HG02973 (cell line): ENCODE measurements around the gene NAA30.

Experiments used
- ATAC-seq: cut with Tn5 transposase; IDR thresholded peaks from one replicate; pipeline ENCODE4 v1.9.1; 2021; ENCODE audit warnings: moderate library complexity; ENCODE audit not compliant: unreplicated experiment

The NAA30 gene

DNA sequence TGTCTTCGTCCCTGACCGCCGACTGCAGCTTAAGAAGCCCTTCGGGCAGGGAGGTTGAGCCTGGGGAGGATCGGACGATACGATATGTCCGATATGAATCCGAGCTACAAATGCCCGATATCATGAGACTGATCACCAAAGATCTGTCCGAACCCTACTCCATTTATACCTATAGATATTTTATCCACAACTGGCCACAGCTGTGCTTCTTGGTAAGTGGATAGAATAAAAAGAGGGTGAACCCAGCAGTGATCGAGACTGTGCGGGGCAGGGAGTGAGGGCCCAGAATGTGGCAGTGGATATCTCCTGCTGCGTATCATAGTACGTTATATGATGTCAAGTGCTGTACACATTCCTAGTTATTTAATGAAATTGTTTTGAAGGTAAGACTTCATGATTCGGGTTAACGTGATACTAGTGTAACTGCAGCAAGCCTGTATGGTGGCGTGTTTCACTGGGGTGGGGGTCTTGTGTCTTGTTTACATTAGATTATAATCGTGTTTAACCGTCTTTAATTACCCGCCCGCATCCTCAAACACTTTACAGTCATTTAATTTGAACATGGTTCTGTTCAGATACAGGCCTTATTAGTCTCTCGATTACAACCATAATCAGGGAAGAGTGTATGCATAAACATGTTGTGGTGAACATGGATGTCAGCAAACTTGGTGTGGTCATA lies 1.3 kb downstream of the NAA30 start:
- no peak for ATAC-seq

DNA sequence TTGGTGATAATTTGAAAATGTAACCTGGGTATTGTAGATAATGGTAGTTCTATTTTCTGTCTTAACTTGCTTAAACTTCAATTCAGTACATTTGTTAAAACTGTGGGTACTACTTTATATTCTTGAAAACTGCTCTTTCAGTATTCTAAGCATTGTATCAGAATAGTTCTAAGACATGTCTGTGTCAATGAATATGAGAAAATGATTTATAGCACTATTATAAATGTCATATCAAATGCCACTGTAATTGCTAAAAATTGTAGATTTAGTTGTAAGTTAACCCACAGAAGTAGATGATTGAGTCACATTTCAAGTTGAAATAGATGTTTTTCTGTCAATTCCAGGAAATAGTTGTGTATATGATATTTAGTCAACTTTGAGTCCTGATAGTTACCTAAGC lies 2.4 kb downstream of the NAA30 start:
- no peak for ATAC-seq

DNA sequence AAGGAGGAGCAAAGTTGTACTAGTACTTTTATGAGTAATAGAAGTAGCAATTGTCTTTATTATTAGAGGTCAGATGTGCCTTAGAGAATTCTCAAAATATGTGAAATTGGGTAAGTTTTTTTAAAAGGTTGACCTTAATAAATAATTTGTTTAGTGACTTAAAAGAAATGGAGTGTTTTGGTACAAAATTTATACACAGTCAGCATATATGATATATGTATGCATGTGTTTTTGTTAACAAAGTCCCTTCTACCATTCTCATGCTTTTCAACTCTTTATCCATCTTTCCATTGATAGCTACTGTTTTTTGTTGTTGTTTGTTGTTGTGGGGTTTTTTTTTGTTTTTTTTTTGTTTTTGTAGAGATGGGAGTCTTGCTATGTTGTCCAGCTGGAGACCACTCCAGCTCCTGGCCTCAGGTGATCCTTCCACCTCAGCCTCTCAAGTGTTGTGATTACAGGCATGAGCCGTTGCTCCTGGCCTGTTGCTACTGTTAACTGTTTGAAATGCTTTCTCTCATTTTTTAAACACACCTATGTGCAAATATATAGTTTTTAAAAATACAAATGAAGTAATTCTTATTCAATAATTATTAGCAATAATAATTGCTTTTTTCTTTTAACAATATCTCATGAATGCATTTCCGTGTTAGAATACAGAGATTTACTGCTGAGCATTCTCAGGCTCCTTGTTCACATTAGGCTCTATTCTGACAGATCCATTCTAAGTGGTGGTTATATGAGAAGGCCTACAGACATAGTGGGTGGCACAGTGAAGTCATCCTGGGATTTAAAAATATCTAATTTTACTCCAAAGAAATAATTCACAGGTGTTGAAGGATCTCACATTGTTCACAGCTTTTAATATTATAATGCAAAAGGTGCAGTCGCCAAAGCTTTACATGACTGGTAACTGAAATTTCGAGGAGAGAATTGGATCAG lies 10.4 kb downstream of the NAA30 start:
- ATAC-seq = no peak

DNA sequence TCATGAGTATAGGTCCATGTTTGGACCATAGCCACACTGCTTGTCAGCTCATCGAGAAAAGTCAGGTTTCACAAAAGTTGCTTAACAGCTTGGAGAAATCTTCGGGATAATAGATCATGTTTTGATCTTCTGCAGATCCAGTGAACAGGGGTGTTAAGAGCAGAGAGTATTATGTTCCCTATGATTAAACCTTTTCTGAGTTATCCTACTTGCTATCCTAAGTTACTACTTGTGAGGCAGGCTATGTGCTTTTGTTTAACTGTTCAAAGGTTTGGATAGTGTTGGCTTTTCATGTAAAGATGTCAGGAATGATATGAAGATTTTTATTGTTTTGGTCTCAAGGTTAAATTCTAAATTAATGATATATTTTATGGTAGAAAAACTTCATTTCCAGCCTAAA lies 11.1 kb downstream of the NAA30 start:
- no peak for ATAC-seq

DNA sequence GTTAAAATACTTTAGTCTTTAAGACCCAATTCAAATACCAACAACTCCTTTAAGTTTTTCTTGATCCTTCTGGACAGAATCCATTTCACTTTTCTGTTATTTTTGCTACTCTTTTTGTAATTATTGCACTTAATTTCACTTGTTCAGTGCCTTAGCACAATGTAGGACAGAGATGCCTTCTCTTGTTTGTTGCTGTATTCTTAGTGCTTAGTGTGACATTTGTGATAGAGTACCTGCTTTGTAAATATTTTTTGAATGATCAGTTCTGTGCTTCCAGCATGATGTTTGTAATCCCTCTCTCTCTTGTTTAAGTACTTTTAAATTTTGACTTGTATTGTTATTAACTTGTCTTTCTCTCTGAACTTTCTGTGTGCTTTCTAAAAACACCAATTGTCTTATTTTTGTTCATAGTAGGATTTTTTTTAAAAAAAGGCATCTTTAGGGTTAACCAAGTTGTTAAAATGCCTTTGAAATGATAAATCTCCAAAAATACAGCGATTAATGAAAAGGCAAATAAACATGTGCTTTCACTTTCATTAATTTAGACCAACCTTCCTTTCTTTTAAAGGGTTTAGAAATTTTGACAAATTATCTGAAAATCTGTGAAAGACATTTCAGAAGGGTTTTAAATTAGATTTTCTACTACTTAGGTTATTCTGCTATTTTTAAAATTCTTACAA lies 11.9 kb downstream of the NAA30 start:
- no peak for ATAC-seq

DNA sequence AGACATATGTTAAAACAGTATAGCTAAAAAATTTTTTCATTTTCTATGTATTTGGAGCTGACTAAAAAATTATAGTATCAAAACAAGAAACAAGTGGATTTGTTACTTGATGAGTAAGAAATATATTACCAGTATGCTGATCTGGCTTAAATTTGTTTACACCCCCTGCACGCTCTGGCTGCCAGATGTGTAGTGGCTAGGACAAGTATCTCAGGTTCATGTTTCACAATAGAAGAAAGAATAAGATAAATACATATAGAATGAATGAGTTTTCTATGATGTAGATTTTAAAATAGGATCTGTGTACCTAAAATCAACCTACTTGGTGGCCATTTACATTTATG lies 13.1 kb downstream of the NAA30 start:
- no peak for ATAC-seq

DNA sequence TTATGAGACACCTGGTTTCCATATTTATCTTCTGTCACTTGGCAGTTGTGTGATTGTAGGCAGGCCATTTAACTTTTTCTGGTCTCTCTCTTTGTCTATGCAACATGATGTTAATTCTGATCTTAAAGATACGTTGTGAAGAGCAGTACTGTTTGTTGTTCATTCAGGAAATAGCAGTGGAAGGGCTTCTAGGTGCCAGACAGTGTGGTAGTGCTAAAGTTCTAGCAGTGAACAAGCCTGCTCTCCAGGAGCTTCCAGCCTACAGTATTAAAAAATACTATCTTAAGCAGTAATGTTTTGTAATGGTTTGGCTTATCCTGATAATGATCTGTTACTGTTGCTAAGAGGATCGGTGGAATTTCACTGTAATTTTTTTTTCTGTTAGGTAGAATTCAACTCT lies 15.2 kb downstream of the NAA30 start:
- no peak for ATAC-seq

DNA sequence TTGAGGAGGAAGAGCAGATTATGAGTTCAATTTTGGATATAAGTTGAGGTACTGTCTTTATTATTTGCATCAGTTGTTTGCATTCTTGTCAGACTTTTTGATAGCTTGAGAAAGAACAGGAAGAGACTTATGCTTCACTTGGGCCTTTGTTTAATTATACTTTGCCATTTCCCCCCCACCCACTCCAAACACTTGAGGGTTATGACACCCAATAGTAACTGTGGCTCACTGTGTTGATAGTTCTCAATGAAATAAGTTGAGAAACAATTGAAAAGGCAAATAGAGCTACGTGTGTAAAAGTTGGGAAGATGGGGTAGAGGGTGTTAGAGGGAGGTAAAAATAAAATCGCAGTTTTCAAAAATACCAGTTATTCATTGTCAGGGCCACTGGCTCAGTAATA lies 17.7 kb downstream of the NAA30 start:
- ATAC-seq = no peak

DNA sequence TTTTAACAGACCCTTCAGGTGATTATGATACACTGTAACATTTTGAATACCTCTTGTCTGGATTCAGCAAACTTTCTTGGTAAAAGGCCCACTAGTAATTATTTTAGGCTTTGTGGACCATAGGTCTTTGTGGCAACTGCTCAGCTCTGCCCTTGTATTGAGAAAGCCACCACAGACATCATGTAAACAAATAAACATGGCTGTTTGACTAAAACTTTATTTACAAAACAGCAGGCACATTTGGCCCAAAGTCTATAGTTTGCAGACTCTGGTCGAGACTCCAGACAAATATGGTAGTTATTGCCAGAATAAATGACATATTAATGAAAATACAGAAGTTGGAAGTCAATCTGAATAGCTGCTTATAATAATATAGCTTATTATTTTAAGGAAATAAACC lies 18.2 kb downstream of the NAA30 start:
- ATAC-seq = no peak

DNA sequence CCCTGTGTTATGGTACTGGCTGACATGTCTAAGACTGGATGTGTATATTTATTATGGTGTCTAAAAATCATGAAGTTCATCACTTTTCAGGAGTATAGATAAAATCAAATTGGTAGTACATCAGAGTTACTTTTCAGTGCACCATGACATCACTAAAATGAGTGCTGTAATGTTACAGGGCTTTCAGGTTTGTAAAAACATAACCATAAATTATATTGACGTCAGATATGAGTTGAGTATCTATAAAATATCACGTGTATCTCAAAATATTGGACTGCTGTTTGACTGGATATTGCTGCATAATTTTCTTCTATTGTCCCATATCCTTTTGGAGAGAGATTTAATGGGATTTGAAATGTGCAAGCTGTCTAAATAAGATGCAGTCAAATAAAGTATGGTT lies 22.0 kb downstream of the NAA30 start:
- ATAC-seq = no peak

DNA sequence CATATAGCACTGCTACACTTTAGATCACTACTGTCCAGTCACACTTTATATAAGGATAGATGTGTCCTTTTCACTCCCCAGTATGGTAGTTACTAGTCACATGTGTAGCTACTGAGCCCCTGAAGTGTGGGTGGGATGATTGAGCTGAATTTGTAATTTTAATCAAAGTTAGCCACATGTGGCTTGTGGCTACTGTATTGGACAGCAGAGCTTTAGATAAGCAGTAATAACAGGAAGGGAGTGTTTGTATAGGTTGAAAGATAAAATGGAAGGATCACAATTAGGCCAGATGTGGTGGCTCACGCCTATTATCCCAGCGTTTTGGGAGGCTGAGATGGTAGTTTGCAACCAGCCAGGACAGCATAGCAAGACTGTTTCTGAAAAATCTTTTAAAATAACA lies 23.5 kb downstream of the NAA30 start:
- no peak for ATAC-seq

DNA sequence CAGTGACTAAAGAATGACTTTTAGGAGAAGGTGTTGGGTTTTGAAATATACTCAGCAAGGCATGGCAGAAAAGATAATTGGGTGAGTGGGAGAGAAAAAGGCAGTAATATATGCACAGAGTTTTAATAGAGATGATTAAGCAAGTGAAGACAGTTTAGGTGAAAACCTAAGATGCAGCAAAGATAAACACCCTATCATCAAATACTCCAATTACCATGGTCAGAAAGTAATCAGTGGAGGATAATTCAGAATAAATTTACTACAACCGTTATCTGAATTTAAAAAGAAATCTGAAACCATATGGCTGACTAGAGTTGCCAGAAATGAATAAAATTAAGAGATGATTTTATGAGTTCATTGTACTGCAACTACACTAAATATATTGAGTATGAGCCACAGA lies 26.8 kb downstream of the NAA30 start:
- no peak for ATAC-seq

DNA sequence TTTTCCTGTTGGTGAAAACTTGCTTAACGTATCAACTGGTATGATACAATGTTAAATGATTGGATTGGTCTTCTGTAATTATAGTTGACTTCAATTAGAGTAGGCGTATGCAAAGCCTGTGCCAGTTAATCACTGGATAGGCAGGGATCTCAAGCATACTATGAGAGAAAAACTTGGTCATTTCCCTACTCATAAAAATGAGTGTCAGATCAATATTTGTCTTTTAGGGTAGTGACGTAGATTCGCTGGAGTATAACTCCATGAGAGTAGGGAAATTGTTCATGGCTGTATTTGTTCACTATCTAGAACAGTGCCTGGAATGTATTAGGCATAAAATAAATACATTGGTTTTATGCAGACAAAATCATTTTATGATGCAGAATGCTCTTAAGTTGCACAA lies 28.6 kb downstream of the NAA30 start:
- ATAC-seq = no peak

DNA sequence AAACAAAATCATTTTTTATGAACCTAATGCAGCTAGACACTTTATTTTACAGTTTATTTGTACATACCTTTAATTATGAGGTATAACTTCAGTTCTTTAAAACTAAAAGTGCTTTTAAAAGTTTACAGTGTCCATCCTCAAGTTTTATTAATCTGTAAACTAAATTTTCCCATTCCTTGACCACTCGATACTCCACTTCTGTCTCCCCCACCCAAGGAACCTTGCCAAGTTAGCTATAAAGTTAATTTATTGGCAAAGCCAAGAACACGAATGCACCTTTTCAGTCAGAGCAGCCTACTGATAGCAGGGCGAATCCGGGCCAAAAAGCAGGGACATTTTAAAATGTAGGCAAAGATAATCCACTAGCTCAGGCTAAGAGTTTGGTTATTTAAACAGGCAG lies 29.6 kb downstream of the NAA30 start:
- ATAC-seq = no peak

DNA sequence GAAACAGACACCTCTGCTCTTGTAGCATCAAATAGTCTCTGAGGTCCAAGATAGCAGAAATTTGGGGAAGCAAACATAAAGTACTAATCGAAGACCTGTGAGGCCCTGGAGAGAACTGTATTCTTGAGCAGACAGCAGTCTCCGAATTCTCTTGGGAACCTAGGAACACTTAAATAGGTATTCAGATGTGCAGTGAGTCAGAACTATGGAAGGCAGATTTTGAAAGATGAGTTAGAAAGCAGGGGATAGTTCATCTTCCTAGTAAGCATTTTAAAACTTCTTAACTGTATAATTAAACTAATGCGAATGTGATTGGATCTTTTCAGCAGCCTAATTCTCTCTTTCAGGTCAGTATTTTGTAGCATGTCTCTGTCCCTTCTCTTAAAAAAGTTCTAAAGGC lies 30.6 kb downstream of the NAA30 start:
- no peak for ATAC-seq

DNA sequence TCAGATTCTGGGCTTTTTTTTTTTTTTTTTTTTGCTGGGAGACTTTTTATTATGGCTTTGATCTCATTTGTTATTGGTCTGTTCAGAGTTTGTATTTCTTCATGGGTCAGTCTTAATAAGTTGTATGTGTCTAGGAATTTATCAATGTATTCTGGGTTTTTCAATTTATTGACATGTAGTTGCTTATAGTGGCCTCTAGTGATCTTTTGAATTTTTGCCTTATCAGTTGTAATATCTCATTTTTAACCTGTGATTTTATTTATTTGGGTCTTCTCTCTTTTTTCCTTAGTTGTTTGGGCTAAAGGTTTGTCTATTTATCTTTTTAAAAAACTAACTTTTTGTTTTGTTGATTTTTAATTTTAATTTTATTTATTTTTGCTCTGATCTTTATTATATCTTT lies 45.5 kb downstream of the NAA30 start:
- ATAC-seq = no peak

DNA sequence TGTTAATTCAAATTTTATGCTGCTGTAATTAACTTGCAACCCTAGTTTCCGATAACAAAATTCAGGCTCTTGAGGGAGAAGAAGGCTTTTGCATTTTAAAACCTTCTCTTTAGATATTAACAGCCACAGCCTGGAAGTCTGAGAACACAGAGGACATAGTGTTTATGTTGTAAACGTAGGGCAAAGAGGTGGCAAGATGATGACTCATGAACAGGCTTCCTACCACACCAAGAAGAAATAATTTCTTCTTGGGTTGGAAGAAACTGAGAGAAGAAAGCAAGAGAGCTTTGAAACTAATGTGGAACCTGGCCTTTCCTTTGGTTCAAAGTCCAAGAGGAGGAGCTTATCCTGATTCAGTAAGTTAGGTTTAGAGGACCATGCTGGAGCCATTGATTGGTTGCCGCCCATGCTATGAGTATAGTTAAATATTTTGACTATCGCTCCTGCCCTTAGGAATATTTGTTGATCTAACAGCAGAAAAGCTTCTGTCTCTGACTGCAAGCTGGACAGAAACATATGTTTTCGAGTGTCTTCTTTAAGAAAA lies 71.5 kb downstream of the NAA30 start:
- no peak for ATAC-seq

DNA sequence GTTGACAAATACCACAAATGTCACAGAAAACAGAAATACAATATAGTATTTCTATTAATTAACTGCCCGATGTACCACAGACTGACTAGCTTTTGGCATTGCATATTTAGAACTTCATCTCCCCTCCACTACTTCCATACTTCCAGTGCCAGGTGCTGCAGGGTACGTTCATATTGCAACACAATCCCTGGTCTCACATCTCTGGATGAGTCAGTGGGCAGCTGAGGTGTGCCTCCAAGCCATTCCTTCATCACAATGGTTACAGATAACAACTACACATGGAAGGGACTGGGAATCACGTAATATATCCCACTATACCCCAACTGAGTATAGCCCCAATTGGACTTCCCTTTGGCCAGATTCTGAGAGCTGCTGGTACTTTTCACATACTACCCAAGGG lies 72.2 kb downstream of the NAA30 start:
- ATAC-seq = no peak

DNA sequence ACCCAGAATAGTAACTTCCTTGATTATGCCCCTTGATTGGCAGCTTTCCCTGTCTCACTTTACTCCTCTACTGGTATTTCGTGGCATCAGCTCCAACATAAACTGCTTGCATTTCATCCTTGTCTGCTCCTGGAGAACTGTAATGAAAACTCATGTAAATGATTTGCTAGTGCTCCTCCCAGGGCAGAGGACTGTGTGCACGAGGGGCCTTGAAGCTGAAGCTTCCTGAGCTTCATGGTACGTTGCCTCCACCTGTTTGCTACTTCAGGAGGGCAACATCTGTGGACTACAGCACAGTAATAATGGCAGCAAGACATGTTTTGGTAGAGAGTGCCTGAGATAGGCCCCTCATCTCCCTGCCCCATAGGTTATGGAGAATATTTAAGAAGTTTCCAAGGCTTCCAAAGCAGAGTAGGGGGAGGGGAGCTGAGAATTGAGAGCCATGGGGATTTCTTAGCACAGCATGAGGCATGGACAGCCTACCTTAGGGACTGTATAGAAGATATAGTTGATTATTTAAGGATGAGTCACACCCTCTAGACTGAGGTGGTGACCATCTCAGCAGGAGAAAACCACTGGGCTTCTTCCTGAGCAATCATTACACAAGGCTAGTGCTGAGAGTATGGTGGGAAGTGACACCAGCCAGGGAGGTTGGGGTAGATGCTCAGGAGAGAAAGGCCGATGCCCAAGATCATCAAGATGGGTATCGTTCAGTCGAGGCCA lies 73.8 kb downstream of the NAA30 start:
- ATAC-seq = peak; percentile 85
